Osteoblast (primary cell): ENCODE results near the gene ADCK2. TPM values are rescaled to one million over a fixed set of nuclear protein-coding genes. Genes with fewer than 3 reads are reported as not detected.

Source experiments
- DNase-seq: peaks from one replicate; pipeline ENCODE4 v3.0.0; 2011; ENCODE audit warnings: low spot score, mixed read lengths; ENCODE audit not compliant: insufficient read length; ENCODE audit errors: missing footprints
- H2AFZ ChIP-seq: 2 replicates; pipeline ENCODE4 v1.6.0; 2011; ENCODE audit warnings: mild to moderate bottlenecking, low read length
- H3K27ac ChIP-seq: 2 replicates; pipeline ENCODE4 v1.5.1; 2011; ENCODE audit warnings: mild to moderate bottlenecking, low read depth, low read length, moderate library complexity
- H3K27me3 ChIP-seq: 2 replicates; pipeline ENCODE4 v1.6.0; 2012; ENCODE audit warnings: mild to moderate bottlenecking, control low read depth, inconsistent platforms, low read length, moderate library complexity; ENCODE audit not compliant: insufficient read depth
- H3K36me3 ChIP-seq: 2 replicates; pipeline ENCODE4 v1.5.1; 2011; ENCODE audit warnings: mild to moderate bottlenecking, low read length, control low read depth, moderate library complexity; ENCODE audit not compliant: insufficient read depth
- H3K4me1 ChIP-seq: 2 replicates; pipeline ENCODE4 v1.5.1; 2011; ENCODE audit warnings: mild to moderate bottlenecking, low read length, control low read depth, moderate library complexity; ENCODE audit not compliant: insufficient read depth
- H3K4me2 ChIP-seq: 2 replicates; pipeline ENCODE4 v1.6.0; 2011; ENCODE audit warnings: mild to moderate bottlenecking, low read length; ENCODE audit not compliant: insufficient read depth
- H3K4me3 ChIP-seq: fragments of 200-600 bp; sonication (generic); 3 replicates; pipeline ENCODE4 v1.5.1; 2012; ENCODE audit warnings: mild to moderate bottlenecking, low read length, inconsistent platforms; ENCODE audit not compliant: insufficient read depth
- H3K79me2 ChIP-seq: 2 replicates; pipeline ENCODE4 v1.6.0; 2012; ENCODE audit warnings: mild to moderate bottlenecking, low read length, control low read depth, inconsistent platforms; ENCODE audit not compliant: insufficient read depth
- H3K9me3 ChIP-seq: 2 replicates; pipeline ENCODE4 v1.5.1; 2011; ENCODE audit warnings: low read depth, low read length, control low read depth
- H4K20me1 ChIP-seq: 2 replicates; pipeline ENCODE4 v1.6.0; 2012; ENCODE audit warnings: mild to moderate bottlenecking, low read length, control low read depth; ENCODE audit not compliant: insufficient read depth
- CTCF ChIP-seq: IDR thresholded peaks from 2 replicates; pipeline ENCODE4 v1.5.1; 2011; ENCODE audit warnings: mild to moderate bottlenecking, low read depth, low read length, moderate library complexity; ENCODE audit errors: extremely low read depth
- total RNA-seq: library from RNA; depleted of rRNA; stranded (reverse); fragments of >200 nt; gene quantifications from 2 replicates; pipeline ENCODE4 v1.2.3, GENCODE V29; 2012

ADCK2 gene
- total RNA-seq, 1 donor = 28.6 TPM

GRCh38 chr7:140723006-140723405 is 50.3 kb downstream of the ADCK2 start:
- no peaks in the 10 kb centered on the region for H4K20me1 ChIP-seq
- no peak overlapping the region for H3K27ac ChIP-seq
- no peak overlapping the region for H3K4me3 ChIP-seq
- peaks cover 5% of the 10 kb centered on the region for H3K36me3 ChIP-seq
- H3K27me3 ChIP-seq = no peaks in the 10 kb centered on the region
- H3K79me2 ChIP-seq = no peaks in the 10 kb centered on the region
- no peak for TF ChIP-seq CTCF
- no peak overlapping the region for H2AFZ ChIP-seq
- H3K9me3 ChIP-seq = no peaks in the 10 kb centered on the region
- peaks cover 4% of the 10 kb centered on the region for H3K4me1 ChIP-seq
- H3K4me2 ChIP-seq = no peak overlapping the region
- DNase-seq = no peak

GRCh38 chr7:140723574-140723973 is 50.8 kb downstream of the ADCK2 start:
- H3K27ac ChIP-seq = no peak overlapping the region
- H3K4me2 ChIP-seq = no peak overlapping the region
- TF ChIP-seq CTCF = no peak
- H3K9me3 ChIP-seq = no peaks in the 10 kb centered on the region
- H3K4me3 ChIP-seq = no peak overlapping the region
- H3K4me1 ChIP-seq = peaks cover 10% of the 10 kb centered on the region
- no peak for DNase-seq
- no peaks in the 10 kb centered on the region for H3K79me2 ChIP-seq
- H4K20me1 ChIP-seq = no peaks in the 10 kb centered on the region
- peaks cover 5% of the 10 kb centered on the region for H3K36me3 ChIP-seq
- H3K27me3 ChIP-seq = no peaks in the 10 kb centered on the region
- H2AFZ ChIP-seq = no peak overlapping the region

GRCh38 chr7:140724706-140725105 is 52.0 kb downstream of the ADCK2 start:
- Histone ChIP-seq H3K4me1 (peaks cover 15% of the 10 kb centered on the region), H3K79me2 (no peaks in the 10 kb centered on the region), H2AFZ (no peak overlapping the region), H3K9me3 (no peaks in the 10 kb centered on the region), H3K36me3 (peaks cover 5% of the 10 kb centered on the region), H4K20me1 (no peaks in the 10 kb centered on the region), H3K4me2 (no peak overlapping the region), H3K27me3 (no peaks in the 10 kb centered on the region), H3K4me3 (no peak overlapping the region), H3K27ac (no peak overlapping the region)
- DNase-seq = no peak
- TF ChIP-seq CTCF = no peak

- no peak overlapping the region for H3K4me2 ChIP-seq
- H3K27me3 ChIP-seq = no peaks in the 10 kb centered on the region
- DNase-seq = peak; percentile 18
These were observed 53.5 kb downstream of the ADCK2 start for GRCh38 chr7:140726281-140726680.

More at GRCh38 chr7:140726281-140726680, 53.5 kb downstream of the ADCK2 start:
- H3K79me2 ChIP-seq = no peaks in the 10 kb centered on the region
- TF ChIP-seq CTCF = peak; percentile 60
- no peak overlapping the region for H2AFZ ChIP-seq
- peaks cover 5% of the 10 kb centered on the region for H3K36me3 ChIP-seq
- H3K27ac ChIP-seq = no peak overlapping the region
- H3K9me3 ChIP-seq = no peaks in the 10 kb centered on the region
- H3K4me1 ChIP-seq = peaks cover 17% of the 10 kb centered on the region
- no peak overlapping the region for H3K4me3 ChIP-seq
- no peaks in the 10 kb centered on the region for H4K20me1 ChIP-seq
